ENCODE data around the gene SETD7. TPM values are rescaled to one million over a fixed set of nuclear protein-coding genes. Genes with fewer than 3 reads are reported as not detected.
A peak's percentile ranks its signal among the peaks of the same experiment; 100 is the strongest.

SETD7 gene
- total and polyA plus RNA-seq, 2 experiments from 2014 or later, result 1.1 to 4.2 TPM

GRCh38 chr4:139596684-139597279 is 40.8 kb upstream of the SETD7 start:
- no peaks in the 10 kb centered on the region for H3K9me2 ChIP-seq (ENCODE audit: insufficient read depth)
- H3K79me2 ChIP-seq (replicated peaks; ENCODE audit: insufficient read depth), result no peaks in the 10 kb centered on the region
- Mint-ChIP-seq H3K9me3 (no peaks in the 10 kb centered on the region), H3K4me3 (no peak overlapping the region), H3K27ac (no peak overlapping the region), H3K27me3 (ENCODE audit: insufficient read depth, low read depth, poor library complexity) (peaks cover 9% of the 10 kb centered on the region), H3K4me1 (no peaks in the 10 kb centered on the region; the same call in 2 of the 3 replicates), H3K36me3 (ENCODE audit: low read depth) (no peaks in the 10 kb centered on the region)
- H3K4me2 ChIP-seq, result no peak overlapping the region
- H3K4me1 ChIP-seq (ENCODE audit: insufficient read depth), result no peaks in the 10 kb centered on the region
- no peak for ATAC-seq
- H3F3A ChIP-seq (replicated peaks; ENCODE audit: low read depth), result no peaks in the 10 kb centered on the region
- no peak overlapping the region for H3K4me3 ChIP-seq
- TF ChIP-seq REST (IDR thresholded peaks at IDR 0.05; ENCODE audit: unreplicated experiment), result no peak
- TF ChIP-seq ZNF331 (CRISPR knock-in tag; IDR thresholded peaks at IDR 0.05; ENCODE audit: low read depth), result no peak
- no peak for TF ChIP-seq ZNF114 (CRISPR knock-in tag; IDR thresholded peaks at IDR 0.05)
- no peak for TF ChIP-seq CREB1 (CRISPR knock-in tag; IDR thresholded peaks at IDR 0.05; ENCODE audit: low read depth)
- no peak for TF ChIP-seq POLR2AphosphoS5 (IDR thresholded peaks at IDR 0.05; ENCODE audit: low read depth)
- TF ChIP-seq JUNB (IDR thresholded peaks at IDR 0.05; ENCODE audit: unreplicated experiment), result no peak
- TF ChIP-seq EZH2phosphoT487 (IDR thresholded peaks at IDR 0.05; ENCODE audit: unreplicated experiment), result no peak
- no peak for TF ChIP-seq CTCF (conservative IDR thresholded peaks at IDR 0.05; ENCODE audit: low read depth in 2 of 2)
- no peak for TF ChIP-seq ETS1 (IDR thresholded peaks at IDR 0.05)
- TF ChIP-seq STAT1 (IDR thresholded peaks at IDR 0.05; ENCODE audit: unreplicated experiment), result no peak
- no peak for TF ChIP-seq EZH2 (IDR thresholded peaks at IDR 0.05; ENCODE audit: low read depth, unreplicated experiment)
- TF ChIP-seq ZNF462 (CRISPR knock-in tag; IDR thresholded peaks at IDR 0.05), result no peak
- TF ChIP-seq NANOG (IDR thresholded peaks at IDR 0.05; ENCODE audit: borderline replicate concordance), result no peak
- peak overlapping the region; percentile 21; the same call in 1 of the 2 replicates for H2AFZ ChIP-seq
- no peak for DNase-seq (ENCODE audit: low spot score)
- no peaks in the 10 kb centered on the region for H4K20me1 ChIP-seq (replicated peaks; ENCODE audit: insufficient read depth)
- no peaks in the 10 kb centered on the region for H3K36me3 ChIP-seq (ENCODE audit: insufficient read depth)
- no peak overlapping the region for H3K27ac ChIP-seq (ENCODE audit: low read depth)
- no peaks in the 10 kb centered on the region for H3K27me3 ChIP-seq (ENCODE audit: insufficient read depth)
